ENCODE results near the gene CUL1.

The CUL1 gene

GRCh38 chr7:148830897-148831692 is 132.4 kb downstream of the CUL1 start:
- no peaks in the 10 kb centered on the region for H3K4me1 ChIP-seq (ENCODE audit: control insufficient read depth, insufficient read depth, low read length)

GRCh38 chr7:148831782-148832181 is 133.1 kb downstream of the CUL1 start:
- Histone ChIP-seq H3K36me3 (ENCODE audit: control insufficient read depth, insufficient read depth, low read length) (no peaks in the 10 kb centered on the region), H3K4me1 (ENCODE audit: control insufficient read depth, insufficient read depth, low read length) (no peaks in the 10 kb centered on the region), H3K27ac (ENCODE audit: low read depth, low read length) (no peak overlapping the region), H3K4me3 (ENCODE audit: low read length) (no peak overlapping the region), H3K9ac (ENCODE audit: low read length) (no peak overlapping the region), H3K27me3 (ENCODE audit: control insufficient read depth, insufficient read depth, low read length) (no peaks in the 10 kb centered on the region)

More at GRCh38 chr7:148830897-148831692, 132.4 kb downstream of the CUL1 start:
- Histone ChIP-seq H3K36me3 (ENCODE audit: control insufficient read depth, insufficient read depth, low read length) (no peaks in the 10 kb centered on the region), H3K27ac (ENCODE audit: low read depth, low read length) (no peak overlapping the region), H3K27me3 (ENCODE audit: control insufficient read depth, insufficient read depth, low read length) (no peaks in the 10 kb centered on the region), H3K9ac (ENCODE audit: low read length) (no peak overlapping the region), H3K4me3 (ENCODE audit: low read length) (no peak overlapping the region)

- no peak overlapping the region for H3K9ac ChIP-seq (ENCODE audit: low read length)
- H3K4me1 ChIP-seq (ENCODE audit: control insufficient read depth, insufficient read depth, low read length), result no peaks in the 10 kb centered on the region
- H3K4me3 ChIP-seq (ENCODE audit: low read length), result no peak overlapping the region
- no peak overlapping the region for H3K27ac ChIP-seq (ENCODE audit: low read depth, low read length)
- no peaks in the 10 kb centered on the region for H3K27me3 ChIP-seq (ENCODE audit: control insufficient read depth, insufficient read depth, low read length)
- no peaks in the 10 kb centered on the region for H3K36me3 ChIP-seq (ENCODE audit: control insufficient read depth, insufficient read depth, low read length)
These were observed 135.9 kb downstream of the CUL1 start for GRCh38 chr7:148834605-148835004.

- no peak overlapping the region for H3K9ac ChIP-seq (ENCODE audit: low read length)
- no peaks in the 10 kb centered on the region for H3K36me3 ChIP-seq (ENCODE audit: control insufficient read depth, insufficient read depth, low read length)
- no peaks in the 10 kb centered on the region for H3K27me3 ChIP-seq (ENCODE audit: control insufficient read depth, insufficient read depth, low read length)
- H3K27ac ChIP-seq (ENCODE audit: low read depth, low read length), result no peak overlapping the region
- H3K4me1 ChIP-seq (ENCODE audit: control insufficient read depth, insufficient read depth, low read length), result no peaks in the 10 kb centered on the region
- H3K4me3 ChIP-seq (ENCODE audit: low read length), result no peak overlapping the region
These were observed 137.2 kb downstream of the CUL1 start for GRCh38 chr7:148835854-148836253.

GRCh38 chr7:148838905-148839304 is 140.2 kb downstream of the CUL1 start:
- H3K4me1 ChIP-seq (ENCODE audit: control insufficient read depth, insufficient read depth, low read length), result no peaks in the 10 kb centered on the region
- H3K27ac ChIP-seq (ENCODE audit: low read depth, low read length), result no peak overlapping the region

GRCh38 chr7:148847815-148848734 is 149.4 kb downstream of the CUL1 start:
- no peaks in the 10 kb centered on the region for H3K36me3 ChIP-seq (ENCODE audit: control insufficient read depth, insufficient read depth, low read length)
- H3K9ac ChIP-seq (ENCODE audit: low read length), result no peak overlapping the region
- H3K27me3 ChIP-seq (ENCODE audit: control insufficient read depth, insufficient read depth, low read length), result no peaks in the 10 kb centered on the region
- H3K4me1 ChIP-seq (ENCODE audit: control insufficient read depth, insufficient read depth, low read length), result no peaks in the 10 kb centered on the region
- no peak overlapping the region for H3K27ac ChIP-seq (ENCODE audit: low read depth, low read length)
- H3K4me3 ChIP-seq (ENCODE audit: low read length), result no peak overlapping the region

More at GRCh38 chr7:148838905-148839304, 140.2 kb downstream of the CUL1 start:
- no peaks in the 10 kb centered on the region for H3K36me3 ChIP-seq (ENCODE audit: control insufficient read depth, insufficient read depth, low read length)
- no peak overlapping the region for H3K9ac ChIP-seq (ENCODE audit: low read length)
- H3K4me3 ChIP-seq (ENCODE audit: low read length), result no peak overlapping the region
- no peaks in the 10 kb centered on the region for H3K27me3 ChIP-seq (ENCODE audit: control insufficient read depth, insufficient read depth, low read length)

- no peak overlapping the region for H3K9ac ChIP-seq (ENCODE audit: low read length)
- no peaks in the 10 kb centered on the region for H3K27me3 ChIP-seq (ENCODE audit: control insufficient read depth, insufficient read depth, low read length)
- H3K36me3 ChIP-seq (ENCODE audit: control insufficient read depth, insufficient read depth, low read length), result no peaks in the 10 kb centered on the region
- no peak overlapping the region for H3K27ac ChIP-seq (ENCODE audit: low read depth, low read length)
- H3K4me3 ChIP-seq (ENCODE audit: low read length), result no peak overlapping the region
- H3K4me1 ChIP-seq (ENCODE audit: control insufficient read depth, insufficient read depth, low read length), result no peaks in the 10 kb centered on the region
These were observed 150.8 kb downstream of the CUL1 start for GRCh38 chr7:148849393-148850098.

- H3K27me3 ChIP-seq (ENCODE audit: control insufficient read depth, insufficient read depth, low read length), result no peaks in the 10 kb centered on the region
- H3K27ac ChIP-seq (ENCODE audit: low read depth, low read length), result no peak overlapping the region
- H3K4me3 ChIP-seq (ENCODE audit: low read length), result no peak overlapping the region
- no peaks in the 10 kb centered on the region for H3K36me3 ChIP-seq (ENCODE audit: control insufficient read depth, insufficient read depth, low read length)
- H3K4me1 ChIP-seq (ENCODE audit: control insufficient read depth, insufficient read depth, low read length), result no peaks in the 10 kb centered on the region
- H3K9ac ChIP-seq (ENCODE audit: low read length), result no peak overlapping the region
These were observed 151.9 kb downstream of the CUL1 start for GRCh38 chr7:148850564-148850963.
